DOHH2 (cell line): ENCODE results near the gene PPIC.

Source experiments
- EZH2phosphoT487 ChIP-seq: fragments of 200-600 bp; sonication (generic); IDR thresholded peaks from 2 replicates; pipeline ENCODE4 v1.6.1; 2017; ENCODE audit warnings: borderline replicate concordance, mild to moderate bottlenecking, antibody characterized with exemption, low read length, moderate library complexity, mixed read lengths
- TF ChIP-seq, protein P1 (sequence below): fragments of 200-600 bp; sonication (generic); IDR thresholded peaks from one replicate; pipeline ENCODE4 v1.5.1; 2014; ENCODE audit warnings: antibody characterized with exemption, mild to moderate bottlenecking, low read depth, low read length; ENCODE audit not compliant: poor library complexity, severe bottlenecking

- TF ChIP-seq, protein P1, sequence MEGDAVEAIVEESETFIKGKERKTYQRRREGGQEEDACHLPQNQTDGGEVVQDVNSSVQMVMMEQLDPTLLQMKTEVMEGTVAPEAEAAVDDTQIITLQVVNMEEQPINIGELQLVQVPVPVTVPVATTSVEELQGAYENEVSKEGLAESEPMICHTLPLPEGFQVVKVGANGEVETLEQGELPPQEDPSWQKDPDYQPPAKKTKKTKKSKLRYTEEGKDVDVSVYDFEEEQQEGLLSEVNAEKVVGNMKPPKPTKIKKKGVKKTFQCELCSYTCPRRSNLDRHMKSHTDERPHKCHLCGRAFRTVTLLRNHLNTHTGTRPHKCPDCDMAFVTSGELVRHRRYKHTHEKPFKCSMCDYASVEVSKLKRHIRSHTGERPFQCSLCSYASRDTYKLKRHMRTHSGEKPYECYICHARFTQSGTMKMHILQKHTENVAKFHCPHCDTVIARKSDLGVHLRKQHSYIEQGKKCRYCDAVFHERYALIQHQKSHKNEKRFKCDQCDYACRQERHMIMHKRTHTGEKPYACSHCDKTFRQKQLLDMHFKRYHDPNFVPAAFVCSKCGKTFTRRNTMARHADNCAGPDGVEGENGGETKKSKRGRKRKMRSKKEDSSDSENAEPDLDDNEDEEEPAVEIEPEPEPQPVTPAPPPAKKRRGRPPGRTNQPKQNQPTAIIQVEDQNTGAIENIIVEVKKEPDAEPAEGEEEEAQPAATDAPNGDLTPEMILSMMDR: no peak
- TF ChIP-seq EZH2phosphoT487: no peak
Measured at GRCh38 chr5:122978068-122978467, 58.5 kb downstream of the PPIC start.
